HepG2 (cell line): ENCODE results near the gene CPPED1. TPM values are rescaled to one million over a fixed set of nuclear protein-coding genes. Genes with fewer than 3 reads are reported as not detected.
A peak's percentile ranks its signal among the peaks of the same experiment; 100 is the strongest.

ENCODE experiments used
- ATF2 ChIP-seq: sonication (generic); formaldehyde crosslinking; IDR thresholded peaks from 2 replicates; pipeline ENCODE4 v1.4.0; 2020; ENCODE audit warnings: missing genetic modification reagents
- ATF4 ChIP-seq, 2 experiments: fragments of 450-650 bp in 1 of 2; sonication (generic) in 1 of 2; formaldehyde crosslinking; IDR thresholded peaks; 2 replicates each; pipeline versions ENCODE4 v1.5.0 to v1.8.0; 2020 to 2022; ENCODE audit warnings: mild to moderate bottlenecking in 1 of 2, missing genetic modification reagents in 1 of 2
- CEBPG ChIP-seq: IDR thresholded peaks from 2 replicates; pipeline ENCODE4 v1.6.1; 2016
- EHMT2 ChIP-seq: fragments of 200-600 bp; sonication (generic); IDR thresholded peaks from 2 replicates; pipeline ENCODE4 v1.7.0; 2017; ENCODE audit warnings: antibody characterized with exemption, low read depth, low read length, borderline replicate concordance
- HNF4A ChIP-seq: sonication (generic); formaldehyde crosslinking; IDR thresholded peaks from 2 replicates; pipeline ENCODE4 v1.4.0; 2020; ENCODE audit warnings: missing genetic modification reagents
- HOMEZ ChIP-seq: IDR thresholded peaks from 2 replicates; pipeline ENCODE4 v1.6.1; 2016; ENCODE audit warnings: low read depth
- KDM3A ChIP-seq: IDR thresholded peaks from 2 replicates; pipeline ENCODE4 v1.6.1; 2018; ENCODE audit warnings: low read depth, missing compliant biosample characterization
- KMT2A ChIP-seq: sonication (generic); formaldehyde crosslinking; IDR thresholded peaks from 2 replicates; pipeline ENCODE4 v1.4.0; 2020; ENCODE audit warnings: missing genetic modification reagents
- NR0B2 ChIP-seq: sonication (generic); formaldehyde crosslinking; IDR thresholded peaks from 2 replicates; pipeline ENCODE4 v1.4.0; 2020; ENCODE audit warnings: mild to moderate bottlenecking, missing genetic modification reagents
- NR2C2 ChIP-seq: sonication (generic); formaldehyde crosslinking; IDR thresholded peaks from 2 replicates; pipeline ENCODE4 v1.4.0; 2020; ENCODE audit warnings: missing genetic modification reagents, mild to moderate bottlenecking, moderate library complexity, borderline replicate concordance
- PPARG ChIP-seq: conservative IDR thresholded peaks from 2 replicates; pipeline ENCODE4 v1.6.1; 2016; ENCODE audit warnings: missing biosample characterization, missing genetic modification reagents
- RARA ChIP-seq: IDR thresholded peaks from 2 replicates; pipeline ENCODE4 v1.6.1; 2016; ENCODE audit warnings: missing genetic modification reagents, missing compliant biosample characterization
- SALL1 ChIP-seq: sonication (generic); formaldehyde crosslinking; IDR thresholded peaks from 2 replicates; pipeline ENCODE4 v1.8.0; 2022; ENCODE audit warnings: mild to moderate bottlenecking, missing genetic modification reagents
- SAP130 ChIP-seq: IDR thresholded peaks from 2 replicates; pipeline ENCODE4 v1.6.1; 2016; ENCODE audit warnings: low read depth
- TBL1XR1 ChIP-seq: fragments of 150-350 bp; IDR thresholded peaks from 2 replicates; pipeline ENCODE4 v1.6.1; 2014; ENCODE audit warnings: borderline replicate concordance, low read length; ENCODE audit not compliant: partially characterized antibody
- TIGD3 ChIP-seq: sonication (generic); formaldehyde crosslinking; IDR thresholded peaks from 2 replicates; pipeline ENCODE4 v1.5.1; 2020; ENCODE audit warnings: mild to moderate bottlenecking, missing genetic modification reagents, borderline replicate concordance
- USF2 ChIP-seq, 2 experiments: sonication (generic) in 1 of 2; formaldehyde crosslinking in 1 of 2; IDR thresholded peaks; 2 replicates each; pipeline versions ENCODE4 v1.5.1 to v1.6.1; 2011 to 2020; ENCODE audit warnings: borderline replicate concordance in 1 of 2, low read depth in 1 of 2, low read length in 1 of 2, mild to moderate bottlenecking in 1 of 2, missing genetic modification reagents in 1 of 2, moderate library complexity in 1 of 2
- ZGPAT ChIP-seq: IDR thresholded peaks from 2 replicates; pipeline ENCODE4 v1.6.1; 2016; ENCODE audit warnings: mild to moderate bottlenecking
- ZNF10 ChIP-seq: sonication (generic); formaldehyde crosslinking; IDR thresholded peaks from 2 replicates; pipeline ENCODE4 v1.4.0; 2020; ENCODE audit warnings: mild to moderate bottlenecking, low read depth, missing genetic modification reagents, borderline replicate concordance
- ZNF12 ChIP-seq: sonication (generic); formaldehyde crosslinking; IDR thresholded peaks from 2 replicates; pipeline ENCODE4 v1.5.0; 2020; ENCODE audit warnings: missing genetic modification reagents
- ZNF598 ChIP-seq: sonication (generic); formaldehyde crosslinking; IDR thresholded peaks from 2 replicates; pipeline ENCODE4 v1.5.1; 2020; ENCODE audit warnings: mild to moderate bottlenecking, missing genetic modification reagents, borderline replicate concordance
- polyA plus RNA-seq, 8 experiments: library from polyadenylated mRNA; depleted of rRNA in 3 of 8; stranded (reverse) in 7 of 8; unstranded in 1 of 8; fragments of >200 nt; fragmentation: Illumina TruSeq in 4 of 8; extraction: Trizol in 4 of 8; gene quantifications; 2 replicates each; pipeline versions ENCODE4 v1.2.1 to v1.2.3, GENCODE V29; 2011 to 2016; ENCODE audit warnings: low read depth in 4 of 8, missing spikeins in 1 of 8, mixed read lengths in 1 of 8; ENCODE audit not compliant: insufficient read depth in 1 of 8
- total RNA-seq, 5 experiments: library from RNA; depleted of rRNA; stranded (reverse); fragments of >200 nt; fragmentation: Illumina TruSeq; extraction: Trizol; gene quantifications; 2 replicates each; pipeline ENCODE4 v1.2.3, GENCODE V29; 2016; ENCODE audit warnings: low read depth in 1 of 5

CPPED1 gene
- total and polyA plus RNA-seq, 2 of the 13 experiments (the other 11 are each of a cell fraction or from before 2014, with no cell fraction given), result 66.6 to 71.3 TPM

GRCh38 chr16:12716658-12717057 lies 87.0 kb downstream of the CPPED1 start (continued):
- TF ChIP-seq RARA (CRISPR knock-in tag) (peak; percentile 57), CEBPG (CRISPR knock-in tag) (peak; percentile 88), TBL1XR1 (peak; percentile 12), HNF4A (CRISPR knock-in tag) (peak; percentile 13; the same call in 1 of the 2 replicates), SALL1 (CRISPR knock-in tag) (peak; percentile 75), ZNF10 (no peak), HOMEZ (peak; percentile 51; the same call in 1 of the 2 replicates), ATF4 (CRISPR knock-in tag; IDR thresholded peaks at IDR 0.05) (peak in 1 of 2 experiments; percentile 97; a peak in 2 of 4 replicates), ZNF598 (CRISPR knock-in tag) (no peak), NR2C2 (CRISPR knock-in tag) (0 out of 2 replicates have a peak, but pooled peaks have one; percentile 16), PPARG (CRISPR knock-in tag) (no peak), KMT2A (CRISPR knock-in tag) (no peak), TIGD3 (no peak), KDM3A (CRISPR knock-in tag) (no peak), SAP130 (CRISPR knock-in tag) (0 out of 2 replicates have a peak, but pooled peaks have one; percentile 29), USF2 (IDR thresholded peaks at IDR 0.05; ENCODE audit: low read depth, low read length) (no peak), USF2 (CRISPR knock-in tag; IDR thresholded peaks at IDR 0.05; ENCODE audit: borderline replicate concordance) (no peak), ATF2 (CRISPR knock-in tag) (no peak), ZNF12 (CRISPR knock-in tag) (peak; percentile 74), EHMT2 (no peak), NR0B2 (CRISPR knock-in tag) (no peak), ZGPAT (CRISPR knock-in tag) (peak; percentile 12; the same call in 1 of the 2 replicates)
